Lung microvascular endothelial cell (primary cell): Measurements from ENCODE around the gene NUP214. TPM values are rescaled to one million over a fixed set of nuclear protein-coding genes. Genes with fewer than 3 reads are reported as not detected.
"Not testable (repeated sequence)": the region's sequence is repeated elsewhere in the genome, so short reads cannot be mapped to it uniquely, and the experiment has no call there.

Experiments
- DNase-seq, 2 donors: peaks; one replicate each; pipeline versions ENCODE4 v3.0.0 to v3.0.0-alpha.2; 2010; ENCODE audit warnings: low read depth in 2 of 2
- total RNA-seq: library from RNA; depleted of rRNA; stranded (reverse); fragments of >200 nt; gene quantifications from 2 replicates; pipeline ENCODE4 v1.2.1, GENCODE V29; 2014

The NUP214 gene
- total RNA-seq, 1 donor from 2014 or later = 7.5 TPM

DNA sequence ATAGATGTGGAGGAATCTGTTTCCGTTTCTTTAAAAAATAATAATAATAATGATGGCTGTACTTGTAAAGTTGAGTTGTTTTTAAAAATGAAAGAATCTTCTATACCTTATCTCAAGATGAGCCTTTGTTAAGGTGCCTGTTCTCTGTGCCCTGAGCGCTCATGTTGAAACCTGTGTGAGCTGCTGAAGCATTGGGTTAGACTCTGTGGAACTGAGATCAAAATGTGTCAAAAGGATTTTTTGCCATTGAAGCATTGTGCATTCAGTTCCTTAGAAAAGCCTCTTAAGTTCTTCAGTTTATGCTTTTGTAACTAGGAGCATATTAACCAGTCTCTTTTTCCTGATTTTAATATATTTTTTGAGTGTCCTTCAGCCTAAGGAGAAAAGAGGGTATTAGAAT is 67.7 kb downstream of the NUP214 start:
- no peak for DNase-seq

DNA sequence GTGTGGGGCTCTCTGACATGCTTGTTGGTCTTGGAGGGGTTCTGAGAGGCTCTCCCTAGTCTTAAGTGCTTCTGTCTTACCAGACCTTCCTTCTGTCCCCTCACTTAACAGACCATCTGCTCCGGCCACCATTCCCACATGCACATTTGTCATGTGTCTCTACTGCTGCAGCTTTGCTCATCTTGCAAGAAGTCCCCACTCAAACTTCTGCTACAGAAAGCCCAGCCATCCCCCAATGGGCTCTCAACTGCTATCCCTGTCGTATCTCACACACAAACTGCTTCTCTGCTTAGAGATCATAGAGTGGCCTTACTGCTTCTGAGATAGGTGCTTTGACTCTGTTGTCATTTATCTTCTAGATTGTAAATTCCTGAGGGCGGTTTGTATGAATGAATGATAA is 69.4 kb downstream of the NUP214 start:
- DNase-seq = no peak

DNA sequence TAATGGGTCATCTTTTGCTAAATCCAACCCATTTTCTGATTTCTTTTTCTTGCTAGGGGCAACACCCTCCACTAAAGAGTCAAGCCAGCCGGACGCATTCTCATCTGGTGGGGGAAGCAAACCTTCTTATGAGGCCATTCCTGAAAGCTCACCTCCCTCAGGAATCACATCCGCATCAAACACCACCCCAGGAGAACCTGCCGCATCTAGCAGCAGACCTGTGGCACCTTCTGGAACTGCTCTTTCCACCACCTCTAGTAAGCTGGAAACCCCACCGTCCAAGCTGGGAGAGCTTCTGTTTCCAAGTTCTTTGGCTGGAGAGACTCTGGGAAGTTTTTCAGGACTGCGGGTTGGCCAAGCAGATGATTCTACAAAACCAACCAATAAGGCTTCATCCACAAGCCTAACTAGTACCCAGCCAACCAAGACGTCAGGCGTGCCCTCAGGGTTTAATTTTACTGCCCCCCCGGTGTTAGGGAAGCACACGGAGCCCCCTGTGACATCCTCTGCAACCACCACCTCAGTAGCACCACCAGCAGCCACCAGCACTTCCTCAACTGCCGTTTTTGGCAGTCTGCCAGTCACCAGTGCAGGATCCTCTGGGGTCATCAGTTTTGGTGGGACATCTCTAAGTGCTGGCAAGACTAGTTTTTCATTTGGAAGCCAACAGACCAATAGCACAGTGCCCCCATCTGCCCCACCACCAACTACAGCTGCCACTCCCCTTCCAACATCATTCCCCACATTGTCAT is 72.0 kb downstream of the NUP214 start:
- no peak for DNase-seq

DNA sequence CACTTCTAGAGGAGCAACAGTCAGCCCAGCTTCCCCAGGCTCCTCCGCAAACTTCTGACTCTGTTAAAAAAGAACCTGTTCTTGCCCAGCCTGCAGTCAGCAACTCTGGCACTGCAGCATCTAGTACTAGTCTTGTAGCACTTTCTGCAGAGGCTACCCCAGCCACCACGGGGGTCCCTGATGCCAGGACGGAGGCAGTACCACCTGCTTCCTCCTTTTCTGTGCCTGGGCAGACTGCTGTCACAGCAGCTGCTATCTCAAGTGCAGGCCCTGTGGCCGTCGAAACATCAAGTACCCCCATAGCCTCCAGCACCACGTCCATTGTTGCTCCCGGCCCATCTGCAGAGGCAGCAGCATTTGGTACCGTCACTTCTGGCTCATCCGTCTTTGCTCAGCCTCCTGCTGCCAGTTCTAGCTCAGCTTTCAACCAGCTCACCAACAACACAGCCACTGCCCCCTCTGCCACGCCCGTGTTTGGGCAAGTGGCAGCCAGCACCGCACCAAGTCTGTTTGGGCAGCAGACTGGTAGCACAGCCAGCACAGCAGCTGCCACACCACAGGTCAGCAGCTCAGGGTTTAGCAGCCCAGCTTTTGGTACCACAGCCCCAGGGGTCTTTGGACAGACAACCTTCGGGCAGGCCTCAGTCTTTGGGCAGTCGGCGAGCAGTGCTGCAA is 72.8 kb downstream of the NUP214 start:
- no peak for DNase-seq

DNA sequence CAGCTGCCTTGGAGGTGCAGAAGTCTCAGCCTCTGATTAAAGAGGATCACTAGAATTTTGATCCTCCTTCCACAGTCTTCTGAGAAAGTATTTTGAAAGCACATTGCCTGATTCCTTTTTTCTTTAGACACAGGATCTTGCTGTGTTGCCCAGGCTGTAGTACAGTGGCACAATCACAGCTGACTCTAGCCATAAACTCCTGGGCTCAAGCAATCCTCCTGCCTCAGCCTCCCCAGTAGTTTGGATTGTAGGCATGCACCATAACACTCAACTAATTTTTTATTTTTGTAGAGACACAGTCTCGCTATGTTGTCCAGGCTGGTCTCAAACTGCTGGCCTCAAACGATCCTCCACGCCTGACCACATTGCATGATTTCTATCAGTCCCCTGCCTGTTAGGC is 76.5 kb downstream of the NUP214 start:
- DNase-seq = no peak

GRCh38 chr9:131203431-131204218 is 78.2 kb downstream of the NUP214 start:
- no peak for DNase-seq

GRCh38 chr9:131204285-131204684 is 78.9 kb downstream of the NUP214 start:
- no peak for DNase-seq

DNA sequence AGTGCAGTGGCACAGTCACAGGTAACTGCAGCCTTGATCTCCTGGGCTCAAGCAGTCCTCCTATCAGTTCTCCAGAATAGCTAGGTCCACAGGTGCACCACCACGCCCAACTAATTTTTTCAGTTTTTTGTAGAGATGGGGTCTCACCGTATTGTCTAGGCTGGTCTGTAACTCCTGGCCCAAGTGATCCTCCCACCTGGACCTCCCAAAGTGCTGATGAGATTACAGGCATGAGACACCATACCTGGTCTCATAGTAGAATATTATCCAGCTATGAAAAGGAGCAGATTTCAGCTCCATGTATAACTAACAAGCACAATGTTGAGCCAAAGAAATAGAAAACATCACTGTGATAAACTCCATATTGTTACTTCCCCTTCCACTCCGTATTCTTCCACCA is 81.1 kb downstream of the NUP214 start:
- DNase-seq = no peak

- DNase-seq = not testable (repeated sequence)
Observed at GRCh38 chr9:131211920-131212319, 86.5 kb downstream of the NUP214 start.

- DNase-seq = peak; percentile 39 to 54
Observed at GRCh38 chr9:131214286-131214856, 89.0 kb downstream of the NUP214 start.

DNA sequence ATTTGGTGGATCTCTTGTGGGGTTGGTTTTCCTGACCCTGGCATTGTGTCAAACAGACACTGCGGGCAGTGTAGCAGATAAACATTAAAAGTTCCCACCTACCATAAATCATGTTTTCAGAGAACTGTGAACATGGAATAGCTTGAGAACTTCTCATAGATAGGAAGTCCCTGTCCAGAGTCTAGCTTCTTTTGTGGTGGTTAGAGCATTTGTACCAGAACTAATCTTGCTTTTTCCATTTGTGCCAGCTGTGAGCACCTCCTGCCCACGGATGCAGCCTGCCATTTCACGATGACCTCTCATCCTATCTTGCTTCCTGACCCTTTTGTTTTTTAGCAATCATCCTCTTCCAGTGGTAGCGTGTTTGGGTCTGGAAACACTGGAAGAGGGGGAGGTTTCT is 89.5 kb downstream of the NUP214 start:
- DNase-seq = peak; percentile 72 to 79

GRCh38 chr9:131216806-131217205 is 91.4 kb downstream of the NUP214 start:
- peak; percentile 68 to 83 for DNase-seq

DNA sequence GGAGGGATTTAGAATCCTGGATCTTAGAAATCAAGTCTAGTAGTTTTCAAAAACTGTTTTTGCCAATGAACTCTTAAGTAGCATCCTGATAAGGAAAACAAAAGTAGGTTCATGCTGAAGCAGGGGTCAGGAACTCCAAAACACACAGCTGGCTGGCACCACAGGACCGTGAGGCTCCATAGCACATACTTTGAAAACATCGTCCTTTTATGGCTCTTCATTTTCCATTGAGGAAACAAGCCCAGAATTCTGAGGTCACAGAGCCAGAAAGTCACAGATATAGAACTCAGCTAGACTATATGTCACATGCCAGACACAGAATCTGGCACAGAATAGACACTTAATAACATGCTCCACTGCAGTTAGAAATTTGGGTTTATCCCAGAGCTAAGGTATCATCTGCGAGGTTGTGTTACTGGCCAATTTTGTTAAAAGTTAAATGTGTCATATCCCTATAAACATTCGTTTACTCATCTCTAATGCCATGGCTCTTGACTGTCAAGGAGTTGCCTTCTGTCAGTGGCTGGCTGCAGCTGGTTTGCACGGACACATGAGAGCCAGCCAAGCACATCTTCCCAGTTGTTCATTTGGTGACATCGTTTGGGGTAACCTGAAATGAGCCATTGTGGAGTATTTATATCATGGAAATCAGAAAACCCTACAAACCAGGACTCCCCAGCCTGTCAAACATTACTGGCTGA is 92.1 kb downstream of the NUP214 start:
- DNase-seq = peak; percentile 24 to 73

GRCh38 chr9:131218370-131218769 is 93.0 kb downstream of the NUP214 start:
- DNase-seq = no peak

GRCh38 chr9:131220485-131220884 is 95.1 kb downstream of the NUP214 start:
- no peak for DNase-seq

GRCh38 chr9:131222460-131222859 is 97.1 kb downstream of the NUP214 start:
- DNase-seq = no peak

DNA sequence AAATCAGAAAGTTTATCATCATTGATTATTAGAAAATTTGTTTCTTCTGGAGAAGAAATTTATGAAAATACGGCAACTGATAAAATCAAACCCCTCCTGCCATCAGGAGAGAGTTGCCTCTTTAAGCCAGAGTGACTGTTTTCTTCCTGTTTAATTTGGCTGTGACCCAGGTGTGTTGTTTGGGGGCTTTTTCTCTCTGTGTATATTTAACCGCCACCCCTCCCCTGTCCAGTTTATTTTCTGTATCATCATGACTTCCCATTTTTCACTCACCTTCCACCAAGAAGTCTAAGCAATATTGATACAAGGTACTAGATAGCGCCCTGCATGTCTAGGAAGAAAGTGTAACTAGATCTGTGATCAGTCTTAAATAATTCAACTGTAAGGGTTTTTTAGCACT is 100.8 kb downstream of the NUP214 start:
- DNase-seq = peak in 1 of 2 donors; percentile 37

GRCh38 chr9:131227112-131227958 is 101.9 kb downstream of the NUP214 start:
- DNase-seq = peak; percentile 36 to 69

- no peak for DNase-seq
Observed at GRCh38 chr9:131227959-131228460, 102.6 kb downstream of the NUP214 start.

DNA sequence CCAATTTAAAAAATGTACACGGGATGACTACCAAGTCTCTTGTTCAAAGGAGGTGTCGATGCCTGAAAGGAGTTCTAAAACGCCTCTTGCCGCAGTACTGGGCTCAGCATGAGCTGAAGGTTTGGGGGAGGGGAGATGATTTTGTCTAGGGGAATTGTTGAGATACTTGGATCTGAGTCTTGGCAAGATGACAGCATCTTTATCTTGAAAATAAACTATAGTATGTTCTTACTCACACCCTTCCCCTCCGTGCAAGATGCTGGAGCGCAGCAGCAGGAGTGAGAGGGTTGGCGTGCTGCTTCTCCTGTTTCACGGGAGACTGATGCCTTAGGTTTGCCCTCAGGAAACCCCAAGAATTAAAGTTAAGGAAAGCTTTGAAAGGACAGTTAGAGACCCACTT is 103.6 kb downstream of the NUP214 start:
- DNase-seq = peak in 1 of 2 donors; percentile 30
